Superior temporal gyrus (tissue), 1 donor: Measurements from ENCODE around the gene FIZ1.

ENCODE experiments used
- DNase-seq: peaks from one replicate; pipeline ENCODE4 v3.0.0-alpha.2; 2016; ENCODE audit errors: extremely low spot score

FIZ1 gene, protein sequence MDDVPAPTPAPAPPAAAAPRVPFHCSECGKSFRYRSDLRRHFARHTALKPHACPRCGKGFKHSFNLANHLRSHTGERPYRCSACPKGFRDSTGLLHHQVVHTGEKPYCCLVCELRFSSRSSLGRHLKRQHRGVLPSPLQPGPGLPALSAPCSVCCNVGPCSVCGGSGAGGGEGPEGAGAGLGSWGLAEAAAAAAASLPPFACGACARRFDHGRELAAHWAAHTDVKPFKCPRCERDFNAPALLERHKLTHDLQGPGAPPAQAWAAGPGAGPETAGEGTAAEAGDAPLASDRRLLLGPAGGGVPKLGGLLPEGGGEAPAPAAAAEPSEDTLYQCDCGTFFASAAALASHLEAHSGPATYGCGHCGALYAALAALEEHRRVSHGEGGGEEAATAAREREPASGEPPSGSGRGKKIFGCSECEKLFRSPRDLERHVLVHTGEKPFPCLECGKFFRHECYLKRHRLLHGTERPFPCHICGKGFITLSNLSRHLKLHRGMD

DNA sequence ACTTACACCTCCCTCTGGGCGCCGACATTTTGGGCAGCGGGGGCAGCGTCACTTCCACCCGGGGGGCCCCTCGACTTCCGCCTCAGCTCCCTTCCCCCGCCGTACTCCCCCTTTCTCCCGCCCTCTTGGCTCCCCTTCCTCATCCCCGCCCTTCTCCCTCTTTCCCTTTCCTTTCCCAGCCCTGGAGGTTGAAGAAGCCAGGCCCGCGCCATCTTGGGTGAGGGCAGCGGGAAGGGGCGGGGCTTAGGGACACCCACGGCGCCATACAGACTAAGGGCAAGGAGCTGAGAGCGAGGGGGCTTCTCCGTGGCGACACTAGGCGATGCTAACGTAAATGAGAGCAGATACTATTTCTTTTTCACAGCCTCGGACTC lies at the start of gene FIZ1:
Gene FIZ1, minus strand, starts transcription at position 50 of the 374 bp plus-strand sequence. CDS start 1,652 bp downstream, outside the sequence.
- peak; percentile 99 for DNase-seq

DNA sequence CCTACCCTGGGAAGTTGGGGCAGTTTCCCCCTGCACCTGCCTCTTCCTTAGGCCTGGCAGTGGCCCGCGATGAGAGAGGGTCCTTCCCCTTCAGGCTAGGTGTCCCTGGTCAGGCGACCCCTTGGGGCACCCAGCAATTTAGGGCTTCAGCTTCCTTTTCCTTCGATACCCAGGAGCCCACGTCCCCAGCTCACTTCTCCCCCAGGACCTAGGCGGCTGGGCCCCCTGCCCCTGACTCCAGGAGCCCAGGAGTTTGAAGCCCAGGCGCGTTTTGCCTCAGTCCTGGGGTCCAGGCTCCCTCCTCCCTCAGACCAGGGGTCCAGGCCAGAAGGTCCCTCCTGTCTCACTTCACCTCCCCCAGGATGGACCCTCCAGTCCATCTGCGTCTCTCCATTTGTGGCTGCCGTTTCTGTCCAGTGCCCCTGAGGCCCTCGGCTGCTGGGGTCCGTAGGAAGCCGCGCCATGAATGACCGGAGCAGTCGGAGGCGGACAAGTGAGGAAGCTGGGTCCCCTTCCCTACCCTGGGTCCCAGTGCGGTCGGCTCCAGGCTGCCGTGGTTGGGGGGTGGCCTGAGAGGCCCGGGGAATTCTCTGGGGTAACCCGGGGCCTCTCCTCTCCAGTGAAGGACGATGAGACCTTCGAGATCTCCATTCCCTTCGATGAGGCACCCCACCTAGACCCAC lies 49.4 kb upstream of the FIZ1 start:
- DNase-seq, result no peak

DNA sequence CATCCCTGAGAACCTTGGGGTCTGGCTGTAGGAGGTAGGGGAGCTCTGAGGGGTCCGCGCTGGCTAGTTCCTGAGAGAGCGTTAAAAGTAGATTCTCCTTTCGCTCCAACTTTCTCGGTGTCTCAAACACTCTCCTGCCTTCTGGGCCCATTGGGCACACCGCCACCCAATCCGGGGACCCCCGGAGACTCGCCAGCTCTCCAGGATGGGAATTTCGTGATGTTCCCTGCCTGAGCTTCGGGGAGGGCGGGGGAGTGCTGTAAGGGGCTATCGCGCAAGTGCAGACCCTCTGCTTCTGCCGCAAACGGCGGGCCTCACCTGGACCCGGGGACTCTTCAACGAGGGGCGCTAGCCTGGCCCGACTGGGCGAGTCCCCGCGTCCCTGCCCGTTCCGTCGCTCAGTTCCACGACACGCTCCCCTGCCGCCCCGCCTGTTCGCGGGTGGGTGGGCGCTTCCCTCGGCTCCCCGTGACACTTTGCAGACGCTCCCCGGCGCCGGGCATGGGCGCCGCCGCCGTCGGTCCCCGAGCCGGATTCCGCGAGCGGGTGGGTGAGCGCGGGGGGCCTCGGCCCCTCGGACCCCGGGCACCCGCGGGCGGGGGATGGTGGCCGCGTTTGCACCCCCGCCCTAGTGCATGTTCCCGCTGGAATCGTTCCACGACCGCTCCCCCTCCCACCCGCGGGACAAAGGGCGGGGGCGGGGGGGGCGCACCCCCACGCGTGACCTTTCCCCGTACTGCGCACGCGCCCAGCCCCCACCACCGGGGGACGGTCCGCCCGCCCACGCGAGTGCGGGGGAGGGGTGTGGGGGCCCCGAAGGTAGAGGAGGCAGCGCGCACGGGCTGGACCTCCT lies 48.6 kb upstream of the FIZ1 start, which contains the start of gene CCDC106:
Gene CCDC106, plus strand, starts transcription at position 481 of the 853 bp plus-strand sequence. CDS start 835 bp downstream, outside the sequence.
- peak; percentile 69 for DNase-seq

DNA sequence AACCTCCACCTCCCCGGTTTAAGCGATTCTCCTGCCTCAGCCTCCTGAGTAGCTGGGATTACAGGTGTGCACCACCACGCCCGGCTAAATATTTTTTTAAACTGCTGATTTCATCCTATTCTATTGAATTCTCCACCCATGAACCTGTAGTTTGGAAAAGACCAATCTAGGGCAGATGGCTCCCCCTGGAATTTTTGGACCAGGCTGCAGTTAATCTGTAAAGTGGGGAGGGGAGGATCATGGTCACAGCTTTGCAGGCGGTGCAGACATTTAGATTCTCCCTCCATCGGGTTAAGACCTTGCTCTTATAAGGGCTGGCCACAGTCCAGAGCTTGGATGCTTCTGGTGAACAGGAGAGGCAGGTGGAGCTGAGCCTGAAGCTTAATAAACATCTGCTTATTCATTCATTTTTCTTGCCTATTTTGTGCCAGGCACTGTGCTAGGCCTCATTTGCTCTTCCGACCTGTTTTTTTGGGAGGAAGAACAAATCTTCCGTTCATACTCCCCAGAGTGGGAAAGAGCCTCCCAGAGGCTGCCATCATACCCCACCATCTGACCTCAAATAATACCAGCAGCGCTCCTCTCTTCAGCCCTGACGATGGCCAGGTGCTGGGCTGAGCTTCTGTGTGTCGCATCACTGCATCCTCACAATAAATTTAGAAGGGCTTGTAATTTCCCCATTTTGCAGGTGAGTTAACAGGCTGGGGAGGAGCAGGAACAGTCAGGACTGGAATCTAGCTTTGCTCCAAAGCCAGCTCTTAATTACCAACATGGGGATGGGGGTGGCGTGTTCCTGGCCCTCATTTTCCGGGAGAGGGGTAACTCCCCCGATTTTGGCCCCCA lies 47.8 kb upstream of the FIZ1 start:
- no peak for DNase-seq

DNA sequence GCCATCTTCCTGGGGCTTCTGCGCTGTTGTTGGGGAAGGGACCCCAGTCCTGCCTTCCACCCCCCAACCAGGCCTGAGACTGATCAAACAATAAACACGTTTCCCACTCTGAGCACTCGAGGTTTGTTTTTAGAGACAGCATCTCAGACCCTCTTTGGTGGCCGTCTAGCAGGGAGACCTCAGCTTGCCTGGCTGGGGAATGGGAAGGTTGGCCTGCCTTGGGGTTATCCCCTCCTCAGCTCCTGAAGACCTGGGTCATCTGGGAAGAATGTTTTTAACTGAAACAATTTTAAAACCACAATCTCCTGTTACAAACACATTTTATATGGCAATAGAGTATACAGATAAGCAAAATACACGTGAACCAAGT lies 46.2 kb upstream of the FIZ1 start:
- DNase-seq, result no peak

DNA sequence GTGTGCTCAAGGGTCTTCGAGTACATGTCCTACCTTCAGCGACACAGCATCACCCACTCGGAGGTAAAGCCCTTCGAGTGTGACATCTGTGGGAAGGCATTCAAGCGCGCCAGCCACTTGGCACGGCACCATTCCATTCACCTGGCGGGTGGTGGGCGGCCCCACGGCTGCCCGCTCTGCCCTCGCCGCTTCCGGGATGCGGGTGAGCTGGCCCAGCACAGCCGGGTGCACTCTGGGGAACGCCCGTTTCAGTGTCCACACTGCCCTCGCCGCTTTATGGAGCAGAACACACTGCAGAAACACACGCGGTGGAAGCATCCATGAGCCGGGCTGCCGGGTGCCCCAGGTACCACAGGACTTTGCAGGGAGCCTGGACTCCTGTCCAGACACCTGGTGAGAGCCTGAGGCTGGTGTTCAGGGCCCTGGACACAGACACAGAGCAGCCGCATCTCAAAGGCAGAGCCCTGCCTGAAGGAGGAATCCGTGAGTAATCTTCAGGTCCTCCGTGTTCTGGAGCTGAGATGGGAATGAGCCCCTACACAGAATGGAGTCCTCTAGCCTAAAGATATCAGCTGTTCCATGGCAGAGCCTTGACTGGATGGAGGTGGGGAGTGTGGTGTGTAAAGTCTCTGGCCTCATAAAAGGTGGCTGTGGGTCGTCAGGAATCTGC lies 45.7 kb upstream of the FIZ1 start:
- no peak for DNase-seq

DNA sequence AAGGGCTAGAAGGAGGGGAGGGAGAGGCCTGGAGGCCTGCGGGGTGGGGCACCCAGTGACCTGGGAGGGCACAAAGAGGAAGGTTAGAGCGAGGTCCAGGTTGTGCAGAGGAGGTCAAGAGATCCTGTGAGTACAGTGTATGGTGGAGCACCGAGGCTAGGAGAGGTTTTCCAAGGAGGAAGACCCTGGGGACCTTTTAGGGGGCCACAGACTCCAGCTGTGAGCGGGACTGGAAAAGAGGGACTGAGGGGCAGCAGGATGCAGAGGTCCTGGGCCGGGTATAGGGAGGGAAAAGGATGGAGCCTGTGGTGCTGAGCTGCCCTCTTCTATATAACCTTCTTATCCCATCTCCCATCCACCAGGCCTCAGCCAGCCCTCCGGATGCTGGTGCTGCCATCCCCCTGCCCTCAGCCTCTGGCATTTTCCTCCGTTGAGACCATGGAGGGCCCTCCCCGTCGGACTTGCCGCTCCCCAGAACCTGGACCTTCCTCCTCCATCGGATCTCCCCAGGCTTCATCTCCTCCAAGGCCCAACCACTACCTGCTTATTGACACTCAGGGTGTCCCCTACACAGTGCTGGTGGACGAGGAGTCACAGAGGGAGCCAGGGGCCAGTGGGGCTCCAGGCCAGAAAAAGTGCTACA lies 45.0 kb upstream of the FIZ1 start:
- DNase-seq, result no peak

GRCh38 chr19:55643887-55644176 lies 44.5 kb upstream of the FIZ1 start:
- DNase-seq, result no peak

- peak; percentile 67 for DNase-seq
Observed at GRCh38 chr19:55643003-55643886, 43.9 kb upstream of the FIZ1 start, which contains the start of gene ZNF581. Gene ZNF581, plus strand, starts transcription at chr19:55643649. Its CDS starts 923 bp downstream, at chr19:55644572.

DNA sequence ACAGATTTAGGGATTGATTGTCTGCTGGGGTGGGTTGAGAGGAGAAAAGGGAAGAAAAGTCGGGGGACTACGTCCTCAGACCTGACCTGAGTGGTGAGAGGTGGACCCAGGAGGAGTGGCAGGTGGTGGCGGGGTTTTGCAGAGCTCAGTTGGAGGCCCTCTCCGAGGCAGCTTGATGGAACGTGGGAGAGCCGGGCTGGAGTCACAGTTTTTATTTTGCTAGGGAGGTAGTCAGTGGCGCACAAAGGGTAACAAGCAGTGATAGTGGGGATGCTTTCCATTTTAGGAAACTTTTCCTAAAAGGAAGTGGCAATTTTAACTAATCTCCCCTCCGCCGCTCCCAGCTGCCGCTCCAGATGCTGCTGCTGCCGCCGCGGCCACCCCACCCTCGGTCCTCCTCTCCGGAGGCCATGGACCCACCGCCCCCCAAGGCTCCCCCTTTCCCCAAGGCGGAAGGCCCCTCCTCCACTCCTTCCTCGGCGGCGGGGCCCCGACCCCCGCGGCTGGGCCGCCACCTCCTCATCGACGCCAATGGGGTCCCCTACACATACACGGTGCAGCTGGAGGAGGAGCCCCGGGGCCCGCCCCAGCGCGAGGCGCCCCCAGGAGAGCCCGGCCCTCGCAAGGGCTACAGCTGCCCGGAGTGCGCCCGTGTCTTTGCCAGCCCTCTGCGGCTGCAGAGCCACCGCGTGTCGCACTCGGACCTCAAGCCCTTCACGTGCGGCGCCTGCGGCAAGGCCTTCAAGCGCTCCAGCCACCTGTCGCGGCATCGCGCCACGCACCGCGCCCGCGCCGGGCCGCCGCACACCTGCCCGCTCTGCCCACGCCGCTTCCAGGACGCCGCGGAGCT lies 43.1 kb upstream of the FIZ1 start:
- DNase-seq, result no peak

- peak; percentile 25 for DNase-seq
Observed at GRCh38 chr19:55641426-55642152, 42.3 kb upstream of the FIZ1 start.

DNA sequence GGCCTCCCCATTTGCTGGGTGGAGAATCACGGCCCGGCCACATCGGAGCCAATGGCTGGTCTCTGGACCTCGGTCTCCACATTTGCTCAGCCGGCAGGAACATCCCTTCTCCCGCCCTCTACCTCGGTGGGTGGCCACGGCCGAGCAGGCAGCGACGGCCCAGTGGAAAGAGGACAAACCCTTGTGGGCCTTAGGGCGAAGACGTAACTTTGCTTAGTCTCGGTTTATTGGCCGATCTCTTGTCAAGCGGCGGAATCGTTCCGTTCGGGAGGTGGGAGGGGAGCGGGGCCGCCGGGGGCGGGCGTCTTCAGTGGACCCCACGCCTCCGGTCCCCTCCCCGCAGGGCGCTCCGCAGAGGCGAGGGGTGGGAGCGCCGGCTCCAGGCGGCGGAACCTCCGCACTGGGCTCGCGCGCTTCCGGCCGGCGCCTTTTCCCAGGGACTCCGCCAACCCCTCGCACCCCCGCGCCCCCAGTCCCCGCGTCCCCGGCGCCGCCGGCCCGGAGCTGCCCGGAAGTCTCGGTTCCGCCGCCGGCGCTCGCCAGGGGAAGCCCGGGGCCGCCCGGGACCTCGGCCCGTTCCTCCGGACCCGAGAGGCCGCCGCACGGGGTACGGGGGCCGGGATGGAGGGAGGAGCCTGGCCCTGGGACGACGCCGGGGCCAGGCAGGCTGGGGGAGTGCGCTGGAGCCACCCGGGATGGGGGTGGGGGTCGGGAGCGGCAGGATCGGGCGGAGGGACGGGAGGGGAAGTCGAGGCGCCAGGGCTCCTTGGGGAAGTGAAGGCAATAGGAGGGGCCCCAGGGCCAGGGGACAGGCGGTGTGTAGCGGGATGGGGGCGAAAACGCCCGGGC lies 41.5 kb upstream of the FIZ1 start, which contains the start of gene ZNF580:
Gene ZNF580, plus strand, starts transcription at position 426 of the 849 bp plus-strand sequence. CDS start 1,507 bp downstream, outside the sequence.
- peak; percentile 44 for DNase-seq

GRCh38 chr19:55640043-55640576 lies 40.8 kb upstream of the FIZ1 start:
- peak; percentile 67 for DNase-seq

GRCh38 chr19:55638864-55639359 lies 39.6 kb upstream of the FIZ1 start:
- no peak for DNase-seq

DNA sequence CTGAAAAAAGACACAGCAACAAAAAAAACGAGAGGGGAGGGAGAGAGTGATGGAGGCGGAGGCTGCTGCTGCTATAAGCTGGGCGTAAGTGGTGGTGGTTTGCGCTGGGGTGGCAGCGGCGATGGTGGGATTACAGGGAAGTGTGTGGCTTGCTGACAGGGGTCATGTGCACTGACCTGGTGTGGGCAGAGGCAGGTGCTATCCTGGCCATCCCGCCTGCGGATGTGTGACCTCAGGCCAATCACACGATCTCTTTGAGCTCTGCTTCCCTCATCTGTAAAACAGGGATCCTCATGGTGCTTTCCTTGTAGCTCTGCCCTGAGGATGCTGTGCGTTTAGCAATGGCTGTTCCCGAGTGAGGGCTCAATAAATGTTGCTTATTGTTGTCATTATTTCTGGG lies 38.2 kb upstream of the FIZ1 start:
- no peak for DNase-seq

GRCh38 chr19:55636723-55637122 lies 37.4 kb upstream of the FIZ1 start:
- no peak for DNase-seq
